Ascending aorta (tissue), 2 donors: ENCODE measurements around the gene MCM3AP. TPM values are rescaled to one million over a fixed set of nuclear protein-coding genes. Genes with fewer than 3 reads are reported as not detected.

ENCODE experiments used
- DNase-seq, 2 donors: peaks; one replicate each; pipeline ENCODE4 v3.0.0-alpha.2; 2019; ENCODE audit warnings: low spot score in 2 of 2
- H3K27ac ChIP-seq, 2 donors: fragments of 200-600 bp; sonication (generic); one replicate each; pipeline ENCODE4 v1.5.1; 2016 to 2017; ENCODE audit warnings: mild to moderate bottlenecking in 1 of 2
- H3K27me3 ChIP-seq: fragments of 200-600 bp; sonication (generic); one replicate; pipeline ENCODE4 v1.5.1; 2017
- H3K36me3 ChIP-seq, 2 donors: fragments of 200-600 bp; sonication (generic); one replicate each; pipeline ENCODE4 v1.5.1; 2016
- H3K4me1 ChIP-seq, 2 donors: fragments of 200-600 bp; sonication (generic); one replicate each; pipeline ENCODE4 v1.5.1; 2016 to 2017; ENCODE audit warnings: mild to moderate bottlenecking in 1 of 2
- H3K4me3 ChIP-seq, 2 donors: fragments of 200-600 bp; sonication (generic); one replicate each; pipeline ENCODE4 v1.5.1; 2016 to 2017; ENCODE audit warnings: mild to moderate bottlenecking in 1 of 2
- H3K9me3 ChIP-seq, 2 donors: fragments of 200-600 bp; sonication (generic); one replicate each; pipeline ENCODE4 v1.5.1; 2016
- intact Hi-C: fragments of 100-400 bp; cut with DNase I; formaldehyde crosslinking; loops from one replicate; pipeline ENCODE4 v1.15.1; 2023
- total RNA-seq: library from RNA; depleted of rRNA; stranded (reverse); fragments of >200 nt; gene quantifications from one replicate; pipeline ENCODE4 v1.1.0, GENCODE V29; 2016
- TF ChIP-seq, protein P1 (sequence below), 3 experiments: fragments of 200-600 bp in 2 of 3; fragments of 450-650 bp in 1 of 3; sonication (generic) in 2 of 3; IDR thresholded peaks; one replicate each; pipeline ENCODE4 v1.5.1; 2016 to 2019; ENCODE audit warnings: antibody characterized with exemption in 3 of 3, mild to moderate bottlenecking in 1 of 3, moderate library complexity in 1 of 3

MCM3AP gene
- total RNA-seq, 1 donor from 2014 or later, result 121 TPM

DNA sequence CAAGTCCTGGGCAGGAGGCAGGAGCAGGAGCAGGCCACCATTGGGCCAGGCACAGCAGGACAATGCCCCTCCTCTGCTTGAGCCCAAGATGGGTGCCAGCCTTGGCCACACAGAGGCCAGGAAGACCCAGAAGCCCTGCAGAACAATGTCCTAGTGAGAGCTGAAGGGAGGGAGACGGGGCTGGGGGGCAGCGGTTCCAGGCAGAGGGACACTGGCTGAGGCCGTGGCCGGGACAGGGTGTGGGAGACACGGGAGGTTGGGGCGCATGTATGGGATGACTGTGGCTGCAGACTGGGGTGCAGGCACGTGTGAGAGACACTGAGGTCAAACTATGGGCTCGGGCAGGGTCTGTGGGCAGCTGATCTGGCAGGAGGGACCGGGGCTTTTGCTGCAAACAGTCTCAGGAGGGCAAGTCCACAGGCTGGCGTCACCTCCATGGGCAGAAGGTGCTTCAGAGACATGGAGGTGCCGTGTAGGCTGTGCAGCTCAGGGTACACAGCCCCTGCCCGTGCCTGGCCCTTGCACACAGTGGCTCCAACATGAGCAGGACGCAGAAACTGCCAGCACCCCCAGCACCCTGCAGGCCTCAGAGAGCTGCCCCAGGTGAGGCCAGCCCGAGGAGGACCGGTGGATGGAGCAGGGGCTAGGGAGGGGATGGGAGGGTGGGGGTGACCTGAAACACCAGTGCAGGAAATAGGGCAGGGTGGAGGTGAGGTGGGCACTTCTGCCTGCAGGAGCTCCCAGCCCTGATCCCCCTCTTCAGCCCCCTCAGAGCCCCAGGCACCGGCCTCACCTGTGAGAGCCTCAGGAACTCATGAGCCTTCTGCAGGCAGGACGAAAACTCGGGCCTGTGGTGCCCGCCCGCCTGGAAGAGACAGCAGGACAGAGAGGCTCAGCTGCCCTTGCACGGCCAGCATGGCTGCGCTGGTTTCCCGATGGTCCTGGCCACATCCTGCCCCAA, 76.4 kb downstream of the MCM3AP start:
- DNase-seq, result peak in 1 of 2 donors; percentile 57
- Histone ChIP-seq H3K27ac (no peak overlapping the region), H3K36me3 (peaks cover 77 to 89% of the 10 kb centered on the region in 2 donors), H3K9me3 (no peaks in the 10 kb centered on the region), H3K4me1 (no peaks in the 10 kb centered on the region), H3K27me3 (no peaks in the 10 kb centered on the region), H3K4me3 (no peak overlapping the region)
- intact Hi-C loops, result no loop called here
- TF ChIP-seq, protein P1, sequence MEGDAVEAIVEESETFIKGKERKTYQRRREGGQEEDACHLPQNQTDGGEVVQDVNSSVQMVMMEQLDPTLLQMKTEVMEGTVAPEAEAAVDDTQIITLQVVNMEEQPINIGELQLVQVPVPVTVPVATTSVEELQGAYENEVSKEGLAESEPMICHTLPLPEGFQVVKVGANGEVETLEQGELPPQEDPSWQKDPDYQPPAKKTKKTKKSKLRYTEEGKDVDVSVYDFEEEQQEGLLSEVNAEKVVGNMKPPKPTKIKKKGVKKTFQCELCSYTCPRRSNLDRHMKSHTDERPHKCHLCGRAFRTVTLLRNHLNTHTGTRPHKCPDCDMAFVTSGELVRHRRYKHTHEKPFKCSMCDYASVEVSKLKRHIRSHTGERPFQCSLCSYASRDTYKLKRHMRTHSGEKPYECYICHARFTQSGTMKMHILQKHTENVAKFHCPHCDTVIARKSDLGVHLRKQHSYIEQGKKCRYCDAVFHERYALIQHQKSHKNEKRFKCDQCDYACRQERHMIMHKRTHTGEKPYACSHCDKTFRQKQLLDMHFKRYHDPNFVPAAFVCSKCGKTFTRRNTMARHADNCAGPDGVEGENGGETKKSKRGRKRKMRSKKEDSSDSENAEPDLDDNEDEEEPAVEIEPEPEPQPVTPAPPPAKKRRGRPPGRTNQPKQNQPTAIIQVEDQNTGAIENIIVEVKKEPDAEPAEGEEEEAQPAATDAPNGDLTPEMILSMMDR (IDR thresholded peaks at IDR 0.05), result no peak

DNA sequence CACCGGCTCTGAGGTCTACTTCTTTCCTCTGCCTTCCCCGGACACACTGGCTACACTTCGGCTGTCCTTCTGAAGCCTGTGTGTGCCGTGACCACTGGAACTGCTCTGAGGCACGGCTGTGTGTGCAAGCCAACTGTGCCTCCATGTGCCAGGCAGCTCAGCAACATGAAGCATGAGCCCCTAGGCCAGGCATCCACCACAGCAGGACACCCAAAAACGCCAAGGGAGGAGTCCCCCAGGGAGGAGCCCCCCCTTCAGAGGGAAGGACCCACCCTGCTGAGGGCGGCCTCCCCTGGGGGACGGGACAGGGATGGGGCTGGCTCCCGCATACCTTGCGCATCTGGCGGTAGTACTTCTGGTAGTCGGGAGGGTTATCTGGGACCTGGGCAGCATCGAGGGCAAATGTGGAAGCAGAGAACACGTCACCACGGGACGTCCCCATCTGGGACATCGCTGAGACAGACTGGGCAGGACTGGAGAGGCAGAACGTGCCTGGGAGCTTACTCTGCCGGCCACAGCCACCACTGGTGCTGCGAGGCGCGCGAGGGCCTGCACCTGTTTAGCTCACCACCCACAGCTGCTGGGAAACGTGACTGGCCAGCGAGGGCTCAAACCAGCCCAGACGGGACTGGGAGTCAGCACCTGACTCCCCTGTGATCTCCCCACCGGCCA, 77.4 kb downstream of the MCM3AP start:
- DNase-seq, result peak in 1 of 2 donors; percentile 53
- intact Hi-C loops, result no loop called here
- H3K9me3 ChIP-seq, result no peaks in the 10 kb centered on the region
- H3K4me3 ChIP-seq, result no peak overlapping the region
- peaks cover 77 to 87% of the 10 kb centered on the region in 2 donors for H3K36me3 ChIP-seq
- H3K4me1 ChIP-seq, result no peaks in the 10 kb centered on the region
- TF ChIP-seq, protein P1 (IDR thresholded peaks at IDR 0.05), result no peak
- H3K27me3 ChIP-seq, result no peaks in the 10 kb centered on the region
- no peak overlapping the region for H3K27ac ChIP-seq

DNA sequence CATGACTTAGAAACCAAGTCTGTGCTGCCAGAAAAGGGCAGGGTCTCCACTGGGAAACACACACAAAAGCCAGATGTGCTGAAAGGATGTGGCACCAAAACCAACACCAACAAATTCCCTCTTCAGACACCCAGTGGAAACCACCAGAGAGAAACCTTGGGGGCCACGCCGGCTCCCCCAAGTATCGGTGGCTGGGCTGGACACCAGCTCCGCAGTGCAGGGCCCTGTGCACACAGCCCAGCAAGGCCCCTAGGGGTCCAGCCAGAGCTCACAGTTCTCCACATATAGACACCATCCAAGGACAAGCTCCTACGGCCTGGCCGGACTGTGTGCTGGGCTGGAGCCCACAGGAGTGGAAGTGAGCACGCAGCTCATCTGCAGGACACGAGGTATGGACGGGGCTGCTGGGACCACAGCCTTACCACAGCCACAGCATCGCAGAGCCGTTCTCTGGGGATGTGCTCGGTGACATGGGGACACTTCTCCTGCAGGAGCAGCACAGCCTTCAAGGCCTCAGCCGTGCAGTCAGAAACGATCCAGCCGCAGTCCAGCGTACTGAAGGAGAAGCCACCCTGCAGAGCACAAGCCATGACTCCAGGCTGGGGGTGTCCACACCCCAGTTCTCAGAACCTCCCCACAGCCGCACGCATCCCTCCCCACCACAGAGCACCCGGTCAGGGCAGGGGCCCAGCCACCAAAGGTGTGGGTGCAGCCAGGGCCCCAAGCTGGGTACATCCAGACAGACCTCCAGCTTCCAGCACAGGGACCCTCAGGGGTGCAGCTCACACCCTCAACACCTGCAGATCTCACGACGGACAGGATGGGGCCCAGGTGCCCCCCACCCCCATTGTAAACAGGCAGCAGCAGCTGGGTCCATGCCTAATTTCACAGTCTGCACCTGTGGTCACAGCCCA, 78.1 kb downstream of the MCM3AP start:
- intact Hi-C loops, result no loop called here
- TF ChIP-seq, protein P1 (IDR thresholded peaks at IDR 0.05), result no peak
- Histone ChIP-seq H3K36me3 (peaks cover 75 to 87% of the 10 kb centered on the region in 2 donors), H3K9me3 (no peaks in the 10 kb centered on the region), H3K27me3 (no peaks in the 10 kb centered on the region), H3K27ac (no peak overlapping the region), H3K4me3 (no peak overlapping the region), H3K4me1 (no peaks in the 10 kb centered on the region)
- DNase-seq, result peak in 1 of 2 donors; percentile 58

DNA sequence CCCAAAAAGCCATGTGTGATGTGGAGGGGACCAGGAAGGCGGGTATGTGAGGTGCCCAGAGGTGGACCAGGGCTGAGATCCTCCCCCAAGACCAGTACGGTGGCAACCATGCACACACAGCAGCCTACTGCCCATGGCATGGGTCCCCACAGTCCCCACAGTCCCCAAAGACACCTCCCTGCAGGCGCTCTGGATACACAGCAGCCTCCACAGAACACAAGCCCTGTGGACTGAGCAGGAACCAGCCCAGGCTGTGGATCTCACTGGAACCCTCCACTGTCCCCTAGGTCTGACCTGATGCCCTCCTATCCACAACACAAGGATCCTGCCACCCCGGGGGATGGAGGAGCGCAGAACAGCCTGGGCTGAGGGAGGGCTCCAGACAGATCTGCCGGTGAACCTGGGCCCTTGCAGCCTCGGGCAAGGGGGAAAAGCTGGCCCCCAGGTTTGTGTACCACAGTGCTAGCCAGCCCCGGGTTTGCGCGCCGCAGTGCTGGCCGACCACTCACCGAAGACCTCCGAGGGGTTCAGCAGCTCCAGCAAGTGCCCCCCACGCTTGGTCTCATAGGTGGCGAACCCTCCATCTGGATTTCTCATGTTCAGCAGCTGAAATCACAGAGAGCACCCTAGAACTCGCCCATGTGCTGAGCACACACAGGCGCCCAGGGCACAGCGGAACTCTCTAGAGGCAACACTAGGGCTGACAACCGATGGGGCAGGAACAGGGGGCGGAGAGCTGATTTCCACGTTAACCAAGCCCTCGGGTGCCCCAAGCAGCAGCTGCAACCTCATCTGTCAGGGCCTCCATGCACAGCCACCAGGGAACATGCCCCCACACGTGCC, 79.0 kb downstream of the MCM3AP start:
- intact Hi-C loops, result no loop called here
- Histone ChIP-seq H3K9me3 (no peaks in the 10 kb centered on the region), H3K4me1 (no peaks in the 10 kb centered on the region), H3K4me3 (no peak overlapping the region), H3K27me3 (no peaks in the 10 kb centered on the region), H3K36me3 (peaks cover 70 to 79% of the 10 kb centered on the region in 2 donors), H3K27ac (no peak overlapping the region)
- TF ChIP-seq, protein P1 (IDR thresholded peaks at IDR 0.05), result no peak
- peak in 1 of 2 donors; percentile 43 for DNase-seq
